Measurements from ENCODE around the gene MAPK8. TPM values are rescaled to one million over a fixed set of nuclear protein-coding genes. Genes with fewer than 3 reads are reported as not detected.
A peak's percentile ranks its signal among the peaks of the same experiment; 100 is the strongest.

Gene MAPK8
- polyA plus RNA-seq, 3 donors, result 18.4 to 21.1 (median 18.5) TPM

GRCh38 chr10:48406204-48406603 lies 99.7 kb downstream of the MAPK8 start:
- peaks cover 9% of the 10 kb centered on the region in 2 donors for H3K4me1 ChIP-seq (ENCODE audit: control insufficient read depth in 1 of 2, insufficient read depth in 2 of 2, low read length in 2 of 2)
- no peak overlapping the region for H3K4me2 ChIP-seq (replicated peaks; ENCODE audit: extremely low read depth, low read length, poor library complexity, severe bottlenecking)
- no peaks in the 10 kb centered on the region for H4K20me1 ChIP-seq (ENCODE audit: insufficient read depth, low read length)
- Mint-ChIP-seq H3K4me1 (peaks cover 16% of the 10 kb centered on the region), H3K9me3 (no peaks in the 10 kb centered on the region), H3K27ac (peak overlapping the region in 2 of 7 donors; percentile 13 to 66), H3K4me3 (no peak overlapping the region), H3K36me3 (peaks cover 12 to 13% of the 10 kb centered on the region in 2 donors), H3K27me3 (ENCODE audit: low read depth in 3 of 3) (no peaks in the 10 kb centered on the region)
- DNase-seq, result peak in 2 of 3 donors; percentile 8 to 22
- no peak overlapping the region for H2AFZ ChIP-seq (ENCODE audit: insufficient read depth, low read depth, low read length, poor library complexity, severe bottlenecking)
- H3K36me3 ChIP-seq (replicated peaks in 1 of 2; ENCODE audit: control insufficient read depth in 1 of 2, insufficient read depth in 2 of 2, low read length in 2 of 2), result peaks cover 12 to 40% of the 10 kb centered on the region in 2 donors
- intact Hi-C loops (cut with micrococcal nuclease), result no loop called here
- WGBS (ENCODE audit: insufficient coverage), result 50% methylated on average over 3 of the region's 3 CpGs
- H3K27ac ChIP-seq (ENCODE audit: low read depth in 1 of 2, low read length in 2 of 2), result no peak overlapping the region
- TF ChIP-seq CTCF (IDR thresholded peaks at IDR 0.05), result no peak
- H3K27me3 ChIP-seq (ENCODE audit: control insufficient read depth in 2 of 2, insufficient read depth in 2 of 2, low read length in 2 of 2), result no peaks in the 10 kb centered on the region
- no peak overlapping the region for H3K4me3 ChIP-seq (replicated peaks in 1 of 3; ENCODE audit: low read depth in 2 of 3, low read length in 3 of 3)
- H3K9ac ChIP-seq (ENCODE audit: insufficient read depth, low read length, poor library complexity, severe bottlenecking), result no peak overlapping the region
- no peaks in the 10 kb centered on the region for H3K79me2 ChIP-seq (ENCODE audit: insufficient read depth, low read length)
- no peaks in the 10 kb centered on the region for H3K9me3 ChIP-seq (replicated peaks in 1 of 2; ENCODE audit: control insufficient read depth in 1 of 2, insufficient read depth in 1 of 2, low read length in 2 of 2)

- H3K4me3 Mint-ChIP-seq, result no peak overlapping the region
- Histone ChIP-seq H3K4me2 (replicated peaks; ENCODE audit: extremely low read depth, low read length, poor library complexity, severe bottlenecking) (no peak overlapping the region), H3K4me3 (replicated peaks in 1 of 3; ENCODE audit: low read depth in 2 of 3, low read length in 3 of 3) (no peak overlapping the region), H3K36me3 (replicated peaks in 1 of 2; ENCODE audit: control insufficient read depth in 1 of 2, insufficient read depth in 2 of 2, low read length in 2 of 2) (peaks cover 12 to 43% of the 10 kb centered on the region in 2 donors), H3K27ac (ENCODE audit: low read depth in 1 of 2, low read length in 2 of 2) (no peak overlapping the region), H3K79me2 (ENCODE audit: insufficient read depth, low read length) (no peaks in the 10 kb centered on the region), H3K9me3 (replicated peaks in 1 of 2; ENCODE audit: control insufficient read depth in 1 of 2, insufficient read depth in 1 of 2, low read length in 2 of 2) (peaks cover 0 to under 1% of the 10 kb centered on the region in 2 donors), H2AFZ (ENCODE audit: insufficient read depth, low read depth, low read length, poor library complexity, severe bottlenecking) (no peak overlapping the region), H4K20me1 (ENCODE audit: insufficient read depth, low read length) (no peaks in the 10 kb centered on the region), H3K9ac (ENCODE audit: insufficient read depth, low read length, poor library complexity, severe bottlenecking) (no peak overlapping the region), H3K4me1 (ENCODE audit: control insufficient read depth in 1 of 2, insufficient read depth in 2 of 2, low read length in 2 of 2) (peaks cover 9% of the 10 kb centered on the region in 2 donors), H3K27me3 (ENCODE audit: control insufficient read depth in 2 of 2, insufficient read depth in 2 of 2, low read length in 2 of 2) (no peaks in the 10 kb centered on the region)
- no peak for DNase-seq
- no peaks in the 10 kb centered on the region for H3K27me3 Mint-ChIP-seq (ENCODE audit: low read depth in 3 of 3)
- intact Hi-C loops (cut with micrococcal nuclease), result no loop called here
- no peak overlapping the region for H3K27ac Mint-ChIP-seq
- peaks cover 0 to 1% (median 0%) of the 10 kb centered on the region in 7 donors for H3K9me3 Mint-ChIP-seq
- no CpG with 5 or more reads among the region's 4 CpGs for WGBS (ENCODE audit: insufficient coverage)
- no peak for TF ChIP-seq CTCF (IDR thresholded peaks at IDR 0.05)
- H3K36me3 Mint-ChIP-seq, result peaks cover 14 to 15% of the 10 kb centered on the region in 2 donors
- H3K4me1 Mint-ChIP-seq, result peaks cover 16% of the 10 kb centered on the region
Measured at GRCh38 chr10:48406658-48407057, 100.2 kb downstream of the MAPK8 start.
